GM21786 (cell line): ENCODE measurements around the gene RCCD1.
"Not testable (repeated sequence)": the region's sequence is repeated elsewhere in the genome, so short reads cannot be mapped to it uniquely, and the experiment has no call there.

Experiments used
- ATAC-seq: cut with Tn5 transposase; IDR thresholded peaks from one replicate; pipeline ENCODE4 v1.9.1; 2021; ENCODE audit not compliant: unreplicated experiment

The RCCD1 gene

GRCh38 chr15:90918034-90918788 lies 36.5 kb upstream of the RCCD1 start:
- no peak for ATAC-seq

- no peak for ATAC-seq
Measured at GRCh38 chr15:90918835-90919234, 35.8 kb upstream of the RCCD1 start.

- ATAC-seq, result no peak
Measured at GRCh38 chr15:90921887-90922286, 32.8 kb upstream of the RCCD1 start.

GRCh38 chr15:90922712-90923322 lies 31.9 kb upstream of the RCCD1 start:
- ATAC-seq, result peak; percentile 88

GRCh38 chr15:90924375-90924774 lies 30.3 kb upstream of the RCCD1 start:
- peak; percentile 68 for ATAC-seq

- not testable (repeated sequence) for ATAC-seq
Measured at GRCh38 chr15:90926766-90927165, 27.9 kb upstream of the RCCD1 start.

GRCh38 chr15:90928106-90928505 lies 26.6 kb upstream of the RCCD1 start:
- not testable (repeated sequence) for ATAC-seq

GRCh38 chr15:90929246-90930019 lies 25.3 kb upstream of the RCCD1 start:
- no peak for ATAC-seq

- ATAC-seq, result no peak
Measured at GRCh38 chr15:90930861-90931574, 23.7 kb upstream of the RCCD1 start.

GRCh38 chr15:90931575-90931827 lies 23.2 kb upstream of the RCCD1 start:
- no peak for ATAC-seq

GRCh38 chr15:90931828-90932659 lies 22.6 kb upstream of the RCCD1 start, which contains the start of gene HDDC3:
Gene HDDC3, minus strand, starts transcription at chr15:90932549. Its CDS starts 9 bp downstream, at chr15:90932540.
- peak; percentile 58 for ATAC-seq

GRCh38 chr15:90932660-90932991 lies 22.1 kb upstream of the RCCD1 start:
- ATAC-seq, result no peak

- ATAC-seq, result no peak
Measured at GRCh38 chr15:90933301-90933700, 21.4 kb upstream of the RCCD1 start.

- ATAC-seq, result peak; percentile 29
Measured at GRCh38 chr15:90934256-90934948, 20.3 kb upstream of the RCCD1 start.

- peak; percentile 62 for ATAC-seq
Measured at GRCh38 chr15:90934949-90935751, 19.5 kb upstream of the RCCD1 start, which contains the start of gene UNC45A. Gene UNC45A, plus strand, starts transcription at chr15:90935285. Its CDS starts 40 bp downstream, at chr15:90935325.

- ATAC-seq, result no peak
Measured at GRCh38 chr15:90936823-90937222, 17.9 kb upstream of the RCCD1 start.

GRCh38 chr15:90938261-90938660 lies 16.4 kb upstream of the RCCD1 start:
- ATAC-seq, result no peak

- no peak for ATAC-seq
Measured at GRCh38 chr15:90939756-90940155, 14.9 kb upstream of the RCCD1 start.

- no peak for ATAC-seq
Measured at GRCh38 chr15:90941038-90941437, 13.6 kb upstream of the RCCD1 start.
